GM18519 (cell line): Measurements from ENCODE around the gene SH3GL2.

ENCODE experiments used
- ATAC-seq: cut with Tn5 transposase; IDR thresholded peaks from one replicate; pipeline ENCODE4 v1.9.1; 2021; ENCODE audit warnings: mild to moderate bottlenecking, moderate library complexity; ENCODE audit not compliant: unreplicated experiment, low FRiP score

SH3GL2 gene

GRCh38 chr9:17799369-17799768, 220.5 kb downstream of the SH3GL2 start:
- no peak for ATAC-seq

GRCh38 chr9:17800418-17800817, 221.6 kb downstream of the SH3GL2 start:
- no peak for ATAC-seq

- no peak for ATAC-seq
Observed at GRCh38 chr9:17802249-17802857, 223.5 kb downstream of the SH3GL2 start.

GRCh38 chr9:17807613-17808282, 228.9 kb downstream of the SH3GL2 start:
- ATAC-seq: no peak

DNA sequence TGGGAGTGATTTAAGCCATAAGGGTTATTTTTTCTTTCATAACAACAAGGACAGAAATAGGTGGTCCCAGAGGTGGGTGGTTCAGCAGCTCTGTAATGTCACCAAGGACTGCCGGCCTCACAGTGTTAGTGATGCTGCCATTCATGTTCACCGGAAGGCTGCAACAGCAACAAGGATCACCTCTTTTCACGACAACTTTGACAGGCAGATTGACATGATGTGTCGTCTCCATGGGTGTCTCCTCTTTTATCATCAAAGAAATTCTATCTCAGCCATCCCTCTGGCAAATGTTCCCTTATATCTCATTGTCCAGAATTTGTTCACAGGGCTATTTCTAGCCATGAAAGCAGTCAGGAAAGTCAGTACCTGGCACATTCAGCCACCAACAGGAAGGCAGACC, 231.5 kb downstream of the SH3GL2 start:
- no peak for ATAC-seq

- no peak for ATAC-seq
Observed at GRCh38 chr9:17810728-17811571, 232.1 kb downstream of the SH3GL2 start.

DNA sequence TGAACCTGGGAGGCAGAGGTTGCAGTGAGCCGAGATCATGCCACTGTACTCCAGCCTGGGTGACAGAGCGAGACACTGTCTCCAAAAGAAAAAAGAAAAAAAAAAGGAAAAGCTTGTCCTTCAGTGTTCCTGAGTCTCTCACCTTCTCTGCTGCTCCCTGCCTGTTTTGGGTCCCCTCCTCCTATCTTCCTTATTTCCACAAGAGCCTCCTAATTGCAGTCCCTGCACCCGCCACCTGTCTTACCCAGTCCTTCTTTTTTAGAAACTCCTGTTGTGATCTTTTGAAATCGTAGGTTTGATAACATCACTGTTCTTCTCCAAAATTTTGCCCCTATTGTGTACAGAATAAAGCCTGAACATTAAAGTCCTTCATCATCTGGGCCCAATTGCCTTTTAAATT, 234.9 kb downstream of the SH3GL2 start:
- no peak for ATAC-seq

DNA sequence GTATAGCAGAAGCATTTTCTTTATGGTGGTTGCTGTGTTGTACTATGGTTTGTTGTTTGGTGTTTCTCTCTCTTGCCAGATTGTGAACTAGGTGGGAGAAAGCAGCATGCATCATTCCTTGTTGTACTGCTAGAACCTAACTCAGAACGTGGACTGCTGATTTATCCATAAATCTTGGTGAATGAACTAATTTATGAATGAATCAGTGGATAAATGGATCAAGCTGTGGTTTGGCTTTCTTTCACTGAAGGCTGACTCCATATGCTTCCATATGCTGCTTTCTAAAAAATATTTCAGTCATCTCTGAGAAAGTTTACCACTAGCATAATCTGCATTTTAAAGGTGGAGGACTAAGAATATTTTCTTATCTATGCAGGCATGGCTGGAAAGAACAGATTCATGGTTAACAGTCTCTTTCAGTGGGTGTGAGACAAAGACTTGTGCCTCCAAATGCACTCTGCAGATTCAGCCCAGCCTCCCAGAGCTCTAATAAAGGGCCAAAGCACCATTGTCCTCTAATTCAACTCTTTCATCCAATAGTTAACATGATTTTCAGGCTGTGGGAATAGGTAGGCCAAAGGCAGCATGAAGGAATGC, 237.7 kb downstream of the SH3GL2 start:
- ATAC-seq: no peak

- no peak for ATAC-seq
Observed at GRCh38 chr9:17824191-17824590, 245.3 kb downstream of the SH3GL2 start.

GRCh38 chr9:17824616-17825264, 245.9 kb downstream of the SH3GL2 start:
- ATAC-seq: no peak

DNA sequence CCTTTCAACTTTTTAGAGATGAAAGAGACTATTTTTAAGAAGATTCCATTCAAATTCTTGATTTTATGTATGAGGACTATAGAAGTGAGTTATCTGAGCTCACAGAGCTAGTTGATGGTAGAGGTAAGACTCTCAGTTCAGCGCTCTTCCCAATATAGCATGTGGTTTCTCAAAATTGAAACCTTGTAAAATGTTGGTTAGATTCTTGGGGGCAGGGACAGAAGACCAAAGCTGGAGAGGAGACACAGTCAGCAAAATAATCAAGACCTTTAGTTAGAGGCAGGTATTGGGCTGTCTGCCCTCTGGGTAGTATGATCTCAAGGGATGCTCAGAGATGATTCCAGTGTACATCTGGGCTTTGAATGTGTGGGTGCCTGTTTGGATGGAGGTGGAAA, 246.4 kb downstream of the SH3GL2 start:
- ATAC-seq: no peak

- ATAC-seq: no peak
Observed at GRCh38 chr9:17829064-17829463, 250.2 kb downstream of the SH3GL2 start.

- ATAC-seq: no peak
Observed at GRCh38 chr9:17829812-17830385, 251.0 kb downstream of the SH3GL2 start.

- no peak for ATAC-seq
Observed at GRCh38 chr9:17832812-17833211, 253.9 kb downstream of the SH3GL2 start.

- no peak for ATAC-seq
Observed at GRCh38 chr9:17833846-17834245, 255.0 kb downstream of the SH3GL2 start.

DNA sequence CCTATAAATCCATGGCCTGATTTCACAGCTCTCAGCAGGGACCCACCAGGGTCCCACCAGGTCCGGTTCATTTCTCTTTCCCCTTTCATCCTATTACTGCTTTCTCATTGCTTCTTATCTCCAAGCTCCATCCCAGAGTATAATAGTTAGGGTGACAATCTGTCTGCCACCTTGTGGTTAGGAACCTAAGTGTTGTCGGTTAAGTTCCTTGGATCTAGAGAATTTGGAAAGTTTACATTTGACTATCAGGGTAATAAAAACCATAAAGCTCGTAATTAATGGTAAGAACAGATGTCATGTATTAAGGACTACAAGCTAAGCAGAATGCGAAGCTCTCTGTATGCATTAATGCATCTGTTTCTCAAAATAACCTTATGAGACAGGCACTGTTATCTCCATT, 259.1 kb downstream of the SH3GL2 start:
- no peak for ATAC-seq

DNA sequence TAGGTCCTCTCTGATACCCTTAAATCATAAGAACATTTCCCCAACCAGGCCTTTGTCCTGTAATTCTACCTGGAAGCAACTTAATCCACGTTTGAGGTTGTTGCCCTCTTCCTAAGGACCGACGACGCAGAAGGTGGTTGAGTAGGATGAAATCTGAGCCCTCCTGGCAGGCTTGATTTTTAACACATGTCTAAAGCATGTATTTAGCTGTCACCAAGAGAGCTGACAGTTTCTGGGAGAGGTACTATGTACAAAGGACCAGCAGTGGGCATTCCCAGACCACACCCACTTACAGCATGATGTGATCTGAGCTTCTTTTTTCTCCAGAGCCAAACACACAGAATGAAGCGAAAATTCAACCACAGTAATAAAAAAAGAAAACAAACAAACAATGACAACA, 260.9 kb downstream of the SH3GL2 start:
- ATAC-seq: no peak

DNA sequence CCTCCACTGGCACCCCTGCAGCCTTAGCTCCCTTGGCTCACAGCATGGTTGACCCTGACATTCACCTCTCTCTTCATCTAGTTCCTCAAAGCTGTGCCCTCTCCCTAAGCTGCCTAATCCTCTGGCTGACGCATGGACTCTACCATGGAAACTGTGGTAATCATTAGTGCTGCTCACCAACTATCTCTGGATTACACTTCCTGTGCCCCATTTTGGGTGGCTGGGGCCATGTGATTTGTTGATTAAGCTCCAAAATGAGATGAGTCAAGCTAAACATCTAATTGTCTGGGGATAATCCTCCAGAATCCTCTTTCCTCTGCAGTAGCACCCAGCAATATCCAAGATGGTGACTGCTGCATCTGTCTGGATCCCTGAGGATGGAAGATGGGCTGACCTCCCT, 264.4 kb downstream of the SH3GL2 start:
- ATAC-seq: no peak
